HepG2 (cell line): ENCODE measurements around the gene FUT3. TPM values are rescaled to one million over a fixed set of nuclear protein-coding genes. Genes with fewer than 3 reads are reported as not detected.
A peak's percentile ranks its signal among the peaks of the same experiment; 100 is the strongest.

Experiments used
- ARNT ChIP-seq: fragments of 450-650 bp; IDR thresholded peaks from 2 replicates; pipeline ENCODE4 v1.6.1; 2017
- CBFB ChIP-seq: sonication (generic); formaldehyde crosslinking; IDR thresholded peaks from 2 replicates; pipeline ENCODE4 v1.4.0; 2020; ENCODE audit warnings: missing genetic modification reagents
- CEBPB ChIP-seq: IDR thresholded peaks from 2 replicates; pipeline ENCODE4 v1.6.1; 2011; ENCODE audit warnings: low read depth, low read length, improper control_type of control experiment, borderline replicate concordance
- EEA1 ChIP-seq: sonication (generic); formaldehyde crosslinking; IDR thresholded peaks from 2 replicates; pipeline ENCODE4 v1.5.1; 2020; ENCODE audit warnings: mild to moderate bottlenecking, missing genetic modification reagents, borderline replicate concordance
- HMGA1 ChIP-seq: sonication (generic); formaldehyde crosslinking; conservative IDR thresholded peaks from 2 replicates; pipeline ENCODE4 v1.4.0; 2020; ENCODE audit warnings: missing genetic modification reagents
- ISX ChIP-seq: sonication (generic); formaldehyde crosslinking; conservative IDR thresholded peaks from 2 replicates; pipeline ENCODE4 v1.5.0; 2020; ENCODE audit warnings: missing genetic modification reagents
- NAIF1 ChIP-seq: sonication (generic); formaldehyde crosslinking; IDR thresholded peaks from 2 replicates; pipeline ENCODE4 v1.5.0; 2020; ENCODE audit warnings: mild to moderate bottlenecking, missing genetic modification reagents, borderline replicate concordance
- NCOA2 ChIP-seq: sonication (generic); formaldehyde crosslinking; IDR thresholded peaks from 2 replicates; pipeline ENCODE4 v1.8.0; 2022; ENCODE audit warnings: inconsistent platforms
- PAF1 ChIP-seq: IDR thresholded peaks from 2 replicates; pipeline ENCODE4 v1.6.1; 2016; ENCODE audit warnings: missing genetic modification reagents, missing compliant biosample characterization
- RAD51 ChIP-seq: fragments of 450-650 bp; IDR thresholded peaks from 2 replicates; pipeline ENCODE4 v1.6.1; 2016; ENCODE audit warnings: borderline replicate concordance
- RNF219 ChIP-seq: sonication (generic); formaldehyde crosslinking; IDR thresholded peaks from 2 replicates; pipeline ENCODE4 v1.5.0; 2020; ENCODE audit warnings: mild to moderate bottlenecking, missing genetic modification reagents
- SOX13 ChIP-seq, 3 experiments: fragments of 450-650 bp in 1 of 3; sonication (generic) in 1 of 3; formaldehyde crosslinking in 1 of 3; IDR thresholded peaks in 2 of 3; conservative IDR thresholded peaks in 1 of 3; 2 replicates each; pipeline versions ENCODE4 v1.5.0 to v1.6.1; 2016 to 2020; ENCODE audit warnings: antibody characterized with exemption in 1 of 3, mild to moderate bottlenecking in 1 of 3, missing compliant biosample characterization in 1 of 3, missing genetic modification reagents in 1 of 3, moderate library complexity in 1 of 3
- SRSF4 ChIP-seq: fragments of 200-400 bp; formaldehyde crosslinking; IDR thresholded peaks from one replicate; pipeline ENCODE4 v1.6.1; 2018; ENCODE audit warnings: mild to moderate bottlenecking, low read depth, low read length, moderate library complexity; ENCODE audit not compliant: poor library complexity, severe bottlenecking
- STAG1 ChIP-seq: sonication (generic); formaldehyde crosslinking; IDR thresholded peaks from 2 replicates; pipeline ENCODE4 v1.4.0; 2020; ENCODE audit warnings: missing genetic modification reagents
- TAF1 ChIP-seq: sonication (generic); formaldehyde crosslinking; IDR thresholded peaks from 2 replicates; pipeline ENCODE4 v1.4.0; 2020; ENCODE audit warnings: missing genetic modification reagents
- ZNF503 ChIP-seq: sonication (generic); formaldehyde crosslinking; IDR thresholded peaks from 2 replicates; pipeline ENCODE4 v1.4.0; 2020; ENCODE audit warnings: missing genetic modification reagents
- ZNF513 ChIP-seq: sonication (generic); formaldehyde crosslinking; conservative IDR thresholded peaks from 2 replicates; pipeline ENCODE4 v1.5.0; 2020; ENCODE audit warnings: missing genetic modification reagents
- ZSCAN12 ChIP-seq: sonication (generic); formaldehyde crosslinking; IDR thresholded peaks from 2 replicates; pipeline ENCODE4 v1.9.0; 2021; ENCODE audit warnings: mild to moderate bottlenecking, missing genetic modification reagents
- polyA plus RNA-seq, 8 experiments: library from polyadenylated mRNA; depleted of rRNA in 3 of 8; stranded (reverse) in 7 of 8; unstranded in 1 of 8; fragments of >200 nt; fragmentation: Illumina TruSeq in 4 of 8; extraction: Trizol in 4 of 8; gene quantifications; 2 replicates each; pipeline versions ENCODE4 v1.2.1 to v1.2.3, GENCODE V29; 2011 to 2016; ENCODE audit warnings: low read depth in 4 of 8, missing spikeins in 1 of 8, mixed read lengths in 1 of 8; ENCODE audit not compliant: insufficient read depth in 1 of 8
- total RNA-seq, 5 experiments: library from RNA; depleted of rRNA; stranded (reverse); fragments of >200 nt; fragmentation: Illumina TruSeq; extraction: Trizol; gene quantifications; 2 replicates each; pipeline ENCODE4 v1.2.3, GENCODE V29; 2016; ENCODE audit warnings: low read depth in 1 of 5
- TF ChIP-seq, protein P1 (sequence below): sonication (generic); formaldehyde crosslinking; IDR thresholded peaks from 2 replicates; pipeline ENCODE4 v1.5.1; 2020; ENCODE audit warnings: mild to moderate bottlenecking, missing genetic modification reagents, moderate library complexity

Gene FUT3
- total and polyA plus RNA-seq, 2 of the 13 experiments (the other 11 are each of a cell fraction or from before 2014, with no cell fraction given) = 0.53 to 1.1 TPM

- TF ChIP-seq NCOA2 (CRISPR knock-in tag) = peak; percentile 61
- peak; percentile 73; the same call in 1 of the 2 replicates for TF ChIP-seq SOX13 (IDR thresholded peaks at IDR 0.05)
- 0 out of 4 replicates have a peak, but pooled peaks of 1 of the 2 experiments have one; percentile 20 for TF ChIP-seq SOX13 (CRISPR knock-in tag; conservative IDR thresholded peaks at IDR 0.05 in 1 of 2, IDR thresholded peaks at IDR 0.05 in 1 of 2)
- peak; percentile 1; the same call in 1 of the 2 replicates for TF ChIP-seq STAG1
- peak; percentile 18; the same call in 1 of the 2 replicates for TF ChIP-seq CBFB (CRISPR knock-in tag)
- no peak for TF ChIP-seq RNF219
- TF ChIP-seq ZSCAN12 (CRISPR knock-in tag) = no peak
- TF ChIP-seq RAD51 = no peak
- TF ChIP-seq CEBPB = peak; percentile 80; the same call in 1 of the 2 replicates
- TF ChIP-seq TAF1 (CRISPR knock-in tag) = peak; percentile 82; the same call in 1 of the 2 replicates
- TF ChIP-seq SRSF4 = peak; percentile 60
- TF ChIP-seq PAF1 (CRISPR knock-in tag) = peak; percentile 66
- no peak for TF ChIP-seq ARNT
- TF ChIP-seq, protein P1, sequence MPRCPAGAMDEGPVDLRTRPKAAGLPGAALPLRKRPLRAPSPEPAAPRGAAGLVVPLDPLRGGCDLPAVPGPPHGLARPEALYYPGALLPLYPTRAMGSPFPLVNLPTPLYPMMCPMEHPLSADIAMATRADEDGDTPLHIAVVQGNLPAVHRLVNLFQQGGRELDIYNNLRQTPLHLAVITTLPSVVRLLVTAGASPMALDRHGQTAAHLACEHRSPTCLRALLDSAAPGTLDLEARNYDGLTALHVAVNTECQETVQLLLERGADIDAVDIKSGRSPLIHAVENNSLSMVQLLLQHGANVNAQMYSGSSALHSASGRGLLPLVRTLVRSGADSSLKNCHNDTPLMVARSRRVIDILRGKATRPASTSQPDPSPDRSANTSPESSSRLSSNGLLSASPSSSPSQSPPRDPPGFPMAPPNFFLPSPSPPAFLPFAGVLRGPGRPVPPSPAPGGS (CRISPR knock-in tag) = peak; percentile 95
- peak; percentile 38; the same call in 1 of the 2 replicates for TF ChIP-seq ZNF503 (CRISPR knock-in tag)
- peak; percentile 58; the same call in 1 of the 2 replicates for TF ChIP-seq EEA1 (CRISPR knock-in tag)
- 0 out of 2 replicates have a peak, but pooled peaks have one; percentile 28 for TF ChIP-seq ZNF513 (CRISPR knock-in tag)
- TF ChIP-seq ISX = no peak
- no peak for TF ChIP-seq HMGA1
- 0 out of 2 replicates have a peak, but pooled peaks have one; percentile 45 for TF ChIP-seq NAIF1 (CRISPR knock-in tag)
These were observed 23.2 kb downstream of the FUT3 start (continued) for GRCh38 chr19:5827891-5828660.
